IMR-90 (cell line): ENCODE data around the gene TGFB1. TPM values are rescaled to one million over a fixed set of nuclear protein-coding genes. Genes with fewer than 3 reads are reported as not detected.

Source experiments
- ATAC-seq: fragments of 200-7000 bp; cut with Tn5 transposase; 2 replicates; pipeline ENCODE4 v1.9.1; 2020; ENCODE audit warnings: low read depth, mild to moderate bottlenecking, moderate library complexity
- BruUV-seq: library from RNA; stranded (reverse); fragments of 400-500 nt; replicated peaks from 2 replicates; lab custom pipeline; 2021; lab: Mats Ljungman, UMichigan
- CTCF ChIA-PET: fragments of 300-600 bp; formaldehyde crosslinking; extraction: SDS; loops from one replicate; lab custom pipeline; 2021; ENCODE audit warnings: antibody characterized with exemption; lab: Yijun Ruan, JAX
- POLR2A ChIA-PET: fragments of 300-600 bp; sonication (Branson Sonifier 250); formaldehyde crosslinking; loops from one replicate; lab custom pipeline; 2022; ENCODE audit warnings: antibody characterized with exemption; ENCODE audit not compliant: unreplicated experiment; lab: Charles Lee
- DNase-seq: peaks from one replicate; pipeline ENCODE4 v3.0.0; 2013
- H2AFZ ChIP-seq: replicated peaks from 2 replicates; pipeline ENCODE3; 2013; ENCODE audit warnings: low read length, mild to moderate bottlenecking; ENCODE audit not compliant: poor library complexity
- H2AK5ac ChIP-seq: 2 replicates; pipeline ENCODE4 v1.6.1; 2013; ENCODE audit warnings: low read depth, low read length, inconsistent platforms
- H2AK9ac ChIP-seq: replicated peaks from 2 replicates; pipeline ENCODE3; 2013; ENCODE audit warnings: mild to moderate bottlenecking, low read depth, low read length, moderate library complexity; ENCODE audit not compliant: poor library complexity
- H2BK120ac ChIP-seq: 2 replicates; pipeline ENCODE4 v1.6.1; 2013; ENCODE audit warnings: low read depth, low read length, inconsistent platforms
- H2BK15ac ChIP-seq: 3 replicates; pipeline ENCODE4 v1.6.1; 2013; ENCODE audit warnings: low read depth, low read length, inconsistent platforms
- H2BK20ac ChIP-seq: 2 replicates; pipeline ENCODE4 v1.6.1; 2013; ENCODE audit warnings: low read depth, mild to moderate bottlenecking, inconsistent platforms, low read length, moderate library complexity
- H2BK5ac ChIP-seq: 2 replicates; pipeline ENCODE4 v1.6.1; 2013; ENCODE audit warnings: mild to moderate bottlenecking, low read depth, low read length, inconsistent platforms; ENCODE audit not compliant: poor library complexity, severe bottlenecking
- H3K14ac ChIP-seq: replicated peaks from 2 replicates; pipeline ENCODE4 v1.6.1; 2013; ENCODE audit warnings: low read depth, low read length, inconsistent platforms
- H3K18ac ChIP-seq: 2 replicates; pipeline ENCODE4 v1.6.1; 2013; ENCODE audit warnings: low read depth, low read length, control low read depth
- H3K23ac ChIP-seq: 2 replicates; pipeline ENCODE4 v1.6.1; 2013; ENCODE audit warnings: low read depth, low read length, inconsistent platforms
- H3K27ac ChIP-seq: 2 replicates; pipeline ENCODE4 v1.5.1; 2013; ENCODE audit warnings: mild to moderate bottlenecking, control low read depth, low read length; ENCODE audit not compliant: insufficient read depth
- H3K27me3 ChIP-seq: 2 replicates; pipeline ENCODE4 v1.6.1; 2013; ENCODE audit warnings: low read length; ENCODE audit not compliant: control insufficient read depth, insufficient read depth
- H3K36me3 ChIP-seq: 2 replicates; pipeline ENCODE4 v1.6.1; 2013; ENCODE audit warnings: low read length, mixed read lengths; ENCODE audit not compliant: control insufficient read depth, insufficient read depth
- H3K4ac ChIP-seq: 2 replicates; pipeline ENCODE4 v1.6.1; 2013; ENCODE audit warnings: low read depth, low read length, inconsistent platforms
- H3K4me1 ChIP-seq: 2 replicates; pipeline ENCODE4 v1.6.1; 2013; ENCODE audit warnings: low read length, mixed read lengths; ENCODE audit not compliant: control insufficient read depth, insufficient read depth
- H3K4me2 ChIP-seq: 2 replicates; pipeline ENCODE4 v1.6.1; 2013; ENCODE audit warnings: low read depth, mild to moderate bottlenecking, control low read depth, low read length, moderate library complexity
- H3K4me3 ChIP-seq: 2 replicates; pipeline ENCODE4 v1.5.1; 2013; ENCODE audit warnings: low read depth, mild to moderate bottlenecking, control low read depth, low read length, moderate library complexity; ENCODE audit not compliant: insufficient read depth
- H3K56ac ChIP-seq: 2 replicates; pipeline ENCODE4 v1.6.1; 2013; ENCODE audit warnings: low read length, inconsistent platforms; ENCODE audit not compliant: insufficient read depth; ENCODE audit errors: extremely low read depth
- H3K79me1 ChIP-seq, 2 experiments: 2 replicates each; pipeline ENCODE4 v1.6.1; 2013; ENCODE audit warnings: low read length in 2 of 2, inconsistent platforms in 1 of 2, low read depth in 1 of 2
- H3K9ac ChIP-seq: 2 replicates; pipeline ENCODE4 v1.6.1; 2013; ENCODE audit warnings: low read depth, low read length, control low read depth
- H3K9me1 ChIP-seq: 2 replicates; pipeline ENCODE4 v1.6.1; 2013; ENCODE audit warnings: low read length, inconsistent platforms; ENCODE audit not compliant: insufficient read depth
- H3K9me3 ChIP-seq: 2 replicates; pipeline ENCODE4 v1.6.1; 2013; ENCODE audit warnings: low read length; ENCODE audit not compliant: control insufficient read depth, insufficient read depth
- H4K20me1 ChIP-seq: 2 replicates; pipeline ENCODE4 v1.6.1; 2013; ENCODE audit warnings: low read length, inconsistent platforms; ENCODE audit not compliant: insufficient read depth
- H4K5ac ChIP-seq: 2 replicates; pipeline ENCODE4 v1.6.1; 2013; ENCODE audit warnings: mild to moderate bottlenecking, low read depth, low read length, control low read depth
- H4K8ac ChIP-seq, 2 experiments: 2 replicates each; pipeline ENCODE4 v1.6.1; 2013; ENCODE audit warnings: low read depth in 2 of 2, low read length in 2 of 2, control low read depth in 1 of 2, inconsistent platforms in 1 of 2
- H4K91ac ChIP-seq: 2 replicates; pipeline ENCODE4 v1.6.1; 2013; ENCODE audit warnings: low read depth, low read length, inconsistent platforms; ENCODE audit not compliant: insufficient read depth
- MAZ ChIP-seq: IDR thresholded peaks from 2 replicates; pipeline ENCODE4 v1.6.1; 2012; ENCODE audit warnings: low read depth, mild to moderate bottlenecking, low read length, improper control_type of control experiment, moderate library complexity, borderline replicate concordance
- NFE2L2 ChIP-seq: fragments of 150-350 bp; IDR thresholded peaks from 2 replicates; pipeline ENCODE4 v1.6.1; 2016; ENCODE audit warnings: low read depth, mild to moderate bottlenecking, low read length
- RAD21 ChIP-seq: IDR thresholded peaks from 2 replicates; pipeline ENCODE4 v1.6.1; 2012; ENCODE audit warnings: low read length, improper control_type of control experiment
- RFX5 ChIP-seq: IDR thresholded peaks from 2 replicates; pipeline ENCODE4 v1.8.0; 2012; ENCODE audit warnings: low read depth, mild to moderate bottlenecking, low read length, moderate library complexity
- SMC3 ChIP-seq: fragments of 150-350 bp; IDR thresholded peaks from 2 replicates; pipeline ENCODE4 v1.6.1; 2016; ENCODE audit warnings: low read depth, mild to moderate bottlenecking, antibody characterized with exemption, low read length, moderate library complexity
- WGBS, 2 experiments: methylation state at CpG; one replicate each; pipeline versions ENCODE4 v1.1.5 to v1.1.7; 2013; ENCODE audit warnings: missing lambda C conversion rate in 2 of 2; ENCODE audit not compliant: insufficient read length in 1 of 2; ENCODE audit errors: extremely low coverage in 2 of 2; 5-methylcytosine and 5-hydroxymethylcytosine counted together
- dilution Hi-C: fragments of 300-500 bp; cut with HindIII; formaldehyde crosslinking; loops from one replicate; pipeline ENCODE4 v1.14.3; 2018; ENCODE audit warnings: low sequenced_read_pairs; ENCODE audit not compliant: unreplicated experiment
- in situ Hi-C: fragments of 300-500 bp; cut with MboI; formaldehyde crosslinking; loops from 3 replicates; pipeline ENCODE4 v1.14.3; 2019; ENCODE audit warnings: low sequenced_read_pairs, inconsistent platforms, mixed read lengths
- intact Hi-C: fragments of 100-400 bp; cut with micrococcal nuclease; formaldehyde crosslinking; loops from 2 replicates; pipeline ENCODE4 v1.10.0; 2022
- polyA plus RNA-seq, 3 experiments: library from polyadenylated mRNA; depleted of rRNA; stranded (reverse); fragments of >200 nt; gene quantifications; 2 replicates each; pipeline ENCODE4 v1.2.3, GENCODE V29; 2012; ENCODE audit warnings: low replicate concordance in 1 of 3
- total RNA-seq: library from RNA; depleted of rRNA; stranded (reverse); fragments of >200 nt; gene quantifications from 2 replicates; pipeline ENCODE4 v1.2.3, GENCODE V29; 2012
- TF ChIP-seq, protein P1 (sequence below): fragments of 150-350 bp; IDR thresholded peaks from 2 replicates; pipeline ENCODE4 v1.6.1; 2017; ENCODE audit warnings: mild to moderate bottlenecking, antibody characterized with exemption, low read length, low read depth
- TF ChIP-seq, protein P2 (sequence below): conservative IDR thresholded peaks from 2 replicates; pipeline ENCODE4 v1.5.1; 2012; ENCODE audit warnings: mild to moderate bottlenecking, low read depth, low read length, improper control_type of control experiment

TGFB1 gene
- total and polyA plus RNA-seq, 2 of the 4 experiments (the other 2 are of a cell fraction): 3.2 to 26.7 TPM

DNA sequence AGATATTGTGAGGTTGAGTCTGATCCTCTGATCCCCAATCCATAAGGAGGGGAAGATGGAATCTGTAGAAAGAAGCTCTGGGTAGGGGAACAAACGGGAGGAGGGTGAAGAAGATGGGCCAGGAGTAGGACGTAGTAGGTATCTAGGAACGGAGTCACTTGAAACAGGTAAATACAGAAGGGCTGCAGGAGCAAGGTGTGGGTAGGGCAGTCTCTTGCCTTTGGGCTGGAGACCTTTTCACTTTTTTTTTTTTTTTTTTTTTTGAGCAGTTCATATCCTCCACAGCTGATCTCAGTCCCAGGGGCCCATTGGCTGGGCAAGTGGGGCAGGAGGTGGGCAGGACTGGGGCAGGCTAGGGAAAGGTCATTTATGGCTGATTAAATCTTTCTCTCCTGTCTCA lies 45.4 kb upstream of the TGFB1 start:
- Histone ChIP-seq H3K9me3 (no peaks in the 10 kb centered on the region), H3K9ac (no peak overlapping the region)

More for the DNA sequence above, 45.4 kb upstream of the TGFB1 start:
- Histone ChIP-seq H3K4me3 (no peak overlapping the region), H3K56ac (no peak overlapping the region), H3K9me1 (peaks cover 12% of the 10 kb centered on the region; the same call in 1 of the 2 replicates), H3K23ac (no peak overlapping the region), H4K5ac (no peak overlapping the region), H3K18ac (no peak overlapping the region), H3K36me3 (0 out of 2 replicates have a peak, but pooled peaks cover 5% of the 10 kb centered on the region), H3K4me1 (peaks cover 4% of the 10 kb centered on the region; the same call in 1 of the 2 replicates), H4K91ac (no peak overlapping the region), H3K4ac (no peak overlapping the region), H4K8ac (no peak overlapping the region), H3K14ac (no peak overlapping the region), H3K27ac (no peak overlapping the region), H3K79me1 (peaks cover 18 to 37% of the 10 kb centered on the region in 2 experiments), H2BK120ac (no peak overlapping the region), H2AK9ac (no peak overlapping the region), H2BK20ac (no peak overlapping the region), H2BK5ac (no peak overlapping the region), H3K4me2 (no peak overlapping the region), H3K27me3 (no peaks in the 10 kb centered on the region), H2BK15ac (no peak overlapping the region), H2AK5ac (no peak overlapping the region), H4K20me1 (no peaks in the 10 kb centered on the region), H2AFZ (no peak overlapping the region)
- CTCF ChIA-PET: no interaction called here
- dilution Hi-C loops: no loop called here
- no CpG with 5 or more reads among the region's 3 CpGs for WGBS, 2 experiments
- POLR2A ChIA-PET: no interaction called here
- TF ChIP-seq, protein P1, sequence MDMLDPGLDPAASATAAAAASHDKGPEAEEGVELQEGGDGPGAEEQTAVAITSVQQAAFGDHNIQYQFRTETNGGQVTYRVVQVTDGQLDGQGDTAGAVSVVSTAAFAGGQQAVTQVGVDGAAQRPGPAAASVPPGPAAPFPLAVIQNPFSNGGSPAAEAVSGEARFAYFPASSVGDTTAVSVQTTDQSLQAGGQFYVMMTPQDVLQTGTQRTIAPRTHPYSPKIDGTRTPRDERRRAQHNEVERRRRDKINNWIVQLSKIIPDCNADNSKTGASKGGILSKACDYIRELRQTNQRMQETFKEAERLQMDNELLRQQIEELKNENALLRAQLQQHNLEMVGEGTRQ: no peak
- TF ChIP-seq, protein P2, sequence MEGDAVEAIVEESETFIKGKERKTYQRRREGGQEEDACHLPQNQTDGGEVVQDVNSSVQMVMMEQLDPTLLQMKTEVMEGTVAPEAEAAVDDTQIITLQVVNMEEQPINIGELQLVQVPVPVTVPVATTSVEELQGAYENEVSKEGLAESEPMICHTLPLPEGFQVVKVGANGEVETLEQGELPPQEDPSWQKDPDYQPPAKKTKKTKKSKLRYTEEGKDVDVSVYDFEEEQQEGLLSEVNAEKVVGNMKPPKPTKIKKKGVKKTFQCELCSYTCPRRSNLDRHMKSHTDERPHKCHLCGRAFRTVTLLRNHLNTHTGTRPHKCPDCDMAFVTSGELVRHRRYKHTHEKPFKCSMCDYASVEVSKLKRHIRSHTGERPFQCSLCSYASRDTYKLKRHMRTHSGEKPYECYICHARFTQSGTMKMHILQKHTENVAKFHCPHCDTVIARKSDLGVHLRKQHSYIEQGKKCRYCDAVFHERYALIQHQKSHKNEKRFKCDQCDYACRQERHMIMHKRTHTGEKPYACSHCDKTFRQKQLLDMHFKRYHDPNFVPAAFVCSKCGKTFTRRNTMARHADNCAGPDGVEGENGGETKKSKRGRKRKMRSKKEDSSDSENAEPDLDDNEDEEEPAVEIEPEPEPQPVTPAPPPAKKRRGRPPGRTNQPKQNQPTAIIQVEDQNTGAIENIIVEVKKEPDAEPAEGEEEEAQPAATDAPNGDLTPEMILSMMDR: no peak
- TF ChIP-seq RAD21 (no peak), MAZ (no peak), SMC3 (no peak), RFX5 (no peak), NFE2L2 (no peak)
- BruUV-seq: no TSS peak
- in situ Hi-C loops: no loop called here
- intact Hi-C loops: loop anchor here (5.0 kb wide), 1 partner anchor 47 kb away; the partner anchor contains the start of gene TGFB1
- ATAC-seq (no peak), DNase-seq (no peak)
